ENCODE results near the gene ARTN. TPM values are rescaled to one million over a fixed set of nuclear protein-coding genes. Genes with fewer than 3 reads are reported as not detected.
A peak's percentile ranks its signal among the peaks of the same experiment; 100 is the strongest.

ARTN gene, protein sequence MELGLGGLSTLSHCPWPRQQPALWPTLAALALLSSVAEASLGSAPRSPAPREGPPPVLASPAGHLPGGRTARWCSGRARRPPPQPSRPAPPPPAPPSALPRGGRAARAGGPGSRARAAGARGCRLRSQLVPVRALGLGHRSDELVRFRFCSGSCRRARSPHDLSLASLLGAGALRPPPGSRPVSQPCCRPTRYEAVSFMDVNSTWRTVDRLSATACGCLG
- 7.4 TPM for total RNA-seq

DNA sequence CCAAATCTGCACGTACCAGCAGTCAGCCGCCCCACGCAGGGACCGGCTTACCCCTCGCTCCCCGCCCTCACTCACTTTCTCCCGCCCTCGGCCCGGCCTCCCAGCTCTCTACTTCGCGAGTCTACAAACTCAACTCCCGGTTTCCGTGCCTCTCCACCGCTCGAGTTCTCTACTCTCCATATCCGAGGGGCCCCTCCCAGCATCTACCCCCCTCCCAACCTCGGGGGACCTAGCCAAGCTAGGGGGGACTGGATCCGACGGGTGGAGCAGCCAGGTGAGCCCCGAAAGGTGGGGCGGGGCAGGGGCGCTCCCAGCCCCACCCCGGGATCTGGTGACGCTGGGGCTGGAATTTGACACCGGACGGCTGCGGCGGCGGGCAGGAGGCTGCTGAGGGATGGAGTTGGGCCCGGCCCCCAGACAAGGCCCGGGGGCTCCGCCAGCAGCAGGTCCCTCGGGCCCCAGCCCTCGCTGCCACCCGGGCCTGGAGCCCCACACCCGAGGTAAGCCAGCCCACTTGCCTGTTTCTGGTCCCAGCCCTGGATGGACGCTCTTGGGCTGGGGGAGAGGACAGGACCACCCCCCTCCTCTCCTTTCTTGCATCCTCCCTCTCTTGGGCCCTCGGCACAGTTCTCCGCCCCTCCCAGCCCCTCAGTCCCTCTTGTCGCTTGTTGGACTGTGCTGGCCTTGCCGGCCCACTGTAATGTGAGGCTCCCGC, at the start of gene ARTN:
ARTN (plus strand) TSS at position 416 of the 715 bp plus-strand sequence. CDS start 1,856 bp downstream, outside the sequence.
- peak; percentile 32 for ATAC-seq

DNA sequence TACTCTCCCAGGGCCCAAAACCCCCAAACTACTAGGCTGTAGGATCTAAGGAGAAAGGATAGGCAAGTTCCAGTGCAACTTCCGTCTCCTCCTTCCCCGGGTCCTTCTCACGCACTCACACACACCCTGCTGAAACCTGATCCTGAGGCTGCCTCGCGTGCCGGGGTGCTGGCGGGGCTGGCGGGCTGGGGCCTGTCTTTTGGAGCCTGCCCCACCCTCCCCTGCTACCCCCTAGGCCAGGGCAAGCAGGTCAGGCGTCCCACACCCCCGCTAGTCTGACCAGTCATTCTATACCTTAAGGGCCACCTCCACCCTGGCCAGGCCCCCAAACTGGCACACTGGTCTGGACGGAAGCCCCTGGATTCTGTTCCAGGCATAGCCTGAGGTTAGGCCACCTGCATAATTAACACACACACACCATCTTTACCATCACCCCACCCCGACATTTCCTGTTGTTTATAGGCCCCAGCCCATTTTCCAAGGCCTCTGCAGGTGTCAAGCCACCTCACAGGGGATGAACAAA, 48.3 kb upstream of the ARTN start:
- peak; percentile 85 for ATAC-seq

DNA sequence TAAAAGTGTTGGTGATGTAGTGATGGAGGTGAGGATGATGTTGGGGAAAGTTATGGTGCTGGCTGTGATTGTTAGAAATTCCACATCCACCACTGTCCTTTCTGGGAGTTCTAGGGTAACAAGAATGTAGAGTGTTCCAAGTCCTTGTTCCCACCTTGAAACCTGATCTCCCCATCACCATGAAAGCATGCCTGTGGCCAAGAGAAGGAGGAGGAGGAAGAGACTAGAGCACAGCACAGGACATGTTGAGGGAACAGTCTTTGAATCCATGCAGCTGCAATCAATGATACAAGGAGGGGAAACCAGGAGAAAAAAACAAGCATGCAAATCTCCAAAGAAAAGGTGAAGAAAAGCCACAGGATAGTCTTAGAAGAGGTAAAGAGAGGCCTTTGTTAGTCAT, 45.9 kb upstream of the ARTN start:
- no peak for ATAC-seq

DNA sequence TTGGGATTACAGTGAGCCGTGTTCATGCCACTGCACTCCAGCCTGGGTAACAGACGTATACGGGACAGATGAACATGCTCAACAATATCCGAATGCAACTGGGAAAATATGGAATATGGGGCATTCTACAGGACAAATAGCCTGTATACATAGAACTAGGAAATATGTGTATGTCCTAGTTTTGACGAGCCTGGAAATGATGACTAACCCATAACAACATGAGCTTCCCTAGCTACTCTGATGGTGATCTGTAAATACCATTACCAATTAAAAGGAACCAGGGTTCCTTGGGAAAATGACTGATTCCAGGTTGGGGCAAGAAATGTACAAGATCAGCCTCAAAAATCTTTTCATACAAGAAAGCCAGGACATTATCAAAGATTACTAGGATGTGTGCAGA, 42.8 kb upstream of the ARTN start:
- ATAC-seq = no peak

DNA sequence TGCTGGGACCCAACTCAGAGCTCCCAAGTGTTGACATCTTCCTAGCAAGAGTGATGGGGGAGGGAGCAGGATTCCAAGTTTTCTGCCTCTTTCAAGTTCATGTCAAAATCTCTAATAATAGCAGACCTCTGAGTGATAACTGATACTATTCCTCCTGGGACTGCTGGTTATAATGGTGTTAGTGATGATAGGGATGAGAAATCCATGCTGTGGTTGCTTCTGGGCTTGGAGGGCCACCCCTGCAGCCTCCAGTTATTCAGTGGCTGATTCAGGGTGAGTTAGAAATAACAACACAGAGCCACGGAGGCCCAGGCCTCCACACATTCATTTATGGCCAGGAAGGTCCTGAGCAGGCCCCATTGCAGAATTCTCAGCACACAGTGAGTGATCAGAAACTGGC, 40.6 kb upstream of the ARTN start:
- ATAC-seq = no peak

DNA sequence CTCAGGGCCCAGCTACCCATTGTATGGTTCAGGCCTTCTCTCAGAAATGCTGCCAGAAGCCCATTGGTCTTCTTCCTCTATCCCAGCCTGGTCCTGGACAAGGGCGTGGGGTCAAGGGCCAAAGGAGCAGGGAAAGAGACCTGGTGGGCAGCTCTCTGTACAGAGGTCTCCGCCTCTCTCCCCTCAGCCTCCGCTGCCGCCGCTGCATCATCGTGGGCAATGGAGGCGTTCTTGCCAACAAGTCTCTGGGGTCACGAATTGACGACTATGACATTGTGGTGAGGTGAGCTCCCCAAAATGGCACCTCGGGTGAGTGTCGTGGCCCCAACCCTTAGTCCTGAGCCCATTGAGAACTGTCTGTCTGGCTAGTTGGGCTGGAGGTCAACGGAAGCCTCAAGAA, 34.6 kb upstream of the ARTN start:
- ATAC-seq = no peak

DNA sequence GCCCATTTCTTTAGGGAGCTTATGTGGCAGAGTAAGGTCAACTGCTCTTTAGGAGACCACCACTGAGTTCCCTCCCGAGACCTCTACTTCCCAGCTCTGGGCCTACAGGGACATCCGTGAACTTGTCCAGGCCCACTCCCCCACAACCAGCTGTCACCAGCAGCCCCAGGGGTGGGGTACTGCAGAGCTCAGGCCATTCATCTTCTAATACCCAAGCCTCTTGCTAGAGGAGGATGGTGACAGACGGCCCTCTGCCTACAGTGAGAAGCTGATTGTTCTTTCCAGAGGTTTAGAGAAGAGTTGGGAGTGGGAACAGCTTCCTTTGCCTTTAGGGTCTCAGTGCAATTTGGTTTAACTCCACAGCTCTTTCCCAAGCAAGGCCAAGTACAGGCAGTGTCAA, 33.2 kb upstream of the ARTN start:
- no peak for ATAC-seq

DNA sequence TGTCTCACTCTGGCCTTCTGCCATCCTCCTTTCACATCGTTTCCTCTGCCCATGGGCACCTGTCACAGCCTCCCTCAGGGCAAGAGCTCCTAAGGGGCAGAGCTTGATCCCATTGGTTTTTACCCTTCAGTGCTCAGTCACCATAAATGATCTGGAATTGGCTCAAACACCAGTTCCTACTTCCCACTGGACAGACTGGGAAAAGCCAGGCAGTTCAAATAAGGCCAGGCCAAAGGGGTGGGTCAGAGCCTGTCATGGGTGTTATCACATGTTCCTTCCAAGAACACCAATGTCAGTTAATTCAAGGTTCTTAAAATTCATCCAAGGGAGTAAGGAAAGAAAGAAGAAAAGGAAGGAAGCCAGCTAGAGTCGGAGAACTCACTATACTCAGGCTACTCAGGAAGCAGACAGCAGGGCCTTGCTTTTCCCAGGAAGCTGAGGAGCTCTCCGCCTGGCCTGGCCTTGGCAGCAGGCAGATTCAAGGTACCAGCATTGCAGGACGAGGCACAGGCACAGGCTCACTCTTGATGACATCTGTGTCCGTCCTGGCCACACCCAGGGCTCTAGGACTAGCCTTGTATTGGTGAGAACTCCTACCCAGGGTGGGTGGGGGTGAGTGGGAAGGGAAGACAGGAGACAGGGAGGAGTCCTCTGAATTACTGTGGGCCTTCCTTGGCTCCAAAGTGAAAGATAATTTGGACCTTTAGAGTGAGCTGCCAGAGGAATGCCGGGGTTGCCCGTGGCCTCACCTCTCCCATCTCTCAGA, 32.2 kb upstream of the ARTN start:
- peak; percentile 34 for ATAC-seq

DNA sequence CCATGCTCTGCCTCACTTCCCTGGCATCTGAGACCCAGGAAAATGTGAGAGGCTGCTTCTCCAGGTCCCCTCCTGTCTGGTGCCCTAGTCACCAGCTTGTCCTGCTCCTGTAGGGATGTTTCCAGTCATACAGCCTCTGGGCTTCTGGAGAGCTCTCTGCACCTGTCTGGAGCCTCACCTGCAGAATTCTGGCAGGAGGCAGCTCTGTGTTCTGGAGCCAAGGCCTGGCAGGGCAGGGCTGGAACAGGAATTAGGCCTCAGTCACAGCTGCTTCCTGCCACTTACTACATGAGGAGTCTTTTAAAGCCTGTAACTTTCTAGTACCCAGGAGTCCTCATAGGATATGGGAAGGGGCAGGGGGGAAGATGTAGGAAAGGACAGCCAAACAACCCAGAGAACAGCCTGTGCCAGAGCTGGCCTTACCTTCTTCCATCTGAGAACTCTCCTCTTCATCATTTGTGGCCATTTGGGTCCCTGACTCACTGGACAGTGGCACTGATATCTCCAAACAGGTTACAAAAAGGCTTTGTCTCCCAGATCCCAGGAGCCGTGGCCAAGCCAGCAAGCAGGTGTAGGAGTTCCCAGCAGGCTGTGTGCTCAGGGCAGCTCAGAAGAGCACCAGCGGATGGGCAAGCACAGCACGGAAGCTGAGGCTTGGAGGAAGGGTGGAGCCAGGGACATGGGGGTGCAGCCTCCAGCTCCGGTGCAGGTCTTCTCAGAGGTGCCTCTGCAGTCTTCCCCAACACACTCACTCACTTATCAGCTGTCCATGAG, 31.4 kb upstream of the ARTN start:
- peak; percentile 75 for ATAC-seq

DNA sequence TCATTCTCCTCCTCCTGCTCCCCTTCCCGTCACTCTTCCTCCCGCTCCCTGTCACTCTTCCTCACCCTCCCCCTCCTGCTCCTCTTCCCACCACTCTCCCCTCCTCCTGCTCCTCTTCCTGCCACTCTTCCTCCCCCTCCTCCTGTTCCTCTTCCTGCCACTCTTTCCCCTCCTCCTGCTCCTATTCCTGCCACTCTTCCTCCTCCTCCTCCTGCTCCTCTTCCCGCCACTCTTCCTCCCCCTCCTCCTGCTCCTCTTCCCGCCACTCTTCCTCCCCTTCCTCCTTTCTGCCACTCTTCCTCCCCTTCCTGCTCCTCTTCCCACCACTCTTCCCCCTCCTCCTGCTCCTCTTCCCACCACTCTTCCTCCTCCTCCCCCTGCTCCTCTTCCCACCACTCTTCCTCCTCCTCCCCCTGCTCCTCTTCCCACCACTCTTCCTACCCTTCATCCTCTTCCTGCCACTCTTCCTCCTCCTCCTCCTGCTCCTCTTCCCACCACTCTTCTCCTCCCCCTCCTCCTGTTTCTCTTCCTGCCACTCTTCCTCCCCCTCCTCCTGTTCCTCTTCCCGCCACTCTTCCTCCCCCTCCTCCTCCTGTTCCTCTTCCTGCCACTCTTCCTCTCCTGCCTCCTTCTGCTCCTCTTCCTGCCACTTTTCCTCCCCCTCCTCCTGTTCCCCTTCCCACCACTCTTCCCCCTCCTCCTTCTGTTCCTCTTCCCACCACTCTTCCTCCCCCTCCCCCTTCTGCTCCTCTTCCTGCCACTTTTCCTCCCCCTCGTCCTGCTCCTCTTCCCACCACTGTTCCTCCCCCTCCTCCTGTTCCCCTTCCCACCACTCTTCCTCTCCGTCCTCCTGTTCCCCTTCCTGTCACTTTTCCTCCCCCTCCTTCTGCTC, 28.7 kb upstream of the ARTN start:
- ATAC-seq = no peak

DNA sequence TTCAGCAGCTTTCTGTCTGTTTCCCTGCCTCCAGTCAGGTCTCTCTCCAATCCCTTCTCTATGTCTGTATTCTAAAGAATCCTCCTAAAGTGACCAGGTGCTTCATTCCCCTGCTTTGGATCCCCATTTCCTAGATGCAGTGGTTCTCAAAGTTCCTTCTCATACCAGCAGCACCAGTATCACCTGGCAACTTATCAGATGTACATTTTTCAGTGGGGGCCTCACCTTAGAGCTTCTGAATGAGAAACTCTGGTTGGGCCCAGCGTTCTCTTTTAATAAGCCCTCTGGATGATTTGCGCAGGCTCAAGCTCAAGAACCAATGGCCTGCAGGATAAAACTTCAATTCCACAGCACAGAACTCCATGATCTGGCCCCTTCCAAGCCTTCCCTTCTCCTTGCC, 25.4 kb upstream of the ARTN start:
- ATAC-seq = no peak

DNA sequence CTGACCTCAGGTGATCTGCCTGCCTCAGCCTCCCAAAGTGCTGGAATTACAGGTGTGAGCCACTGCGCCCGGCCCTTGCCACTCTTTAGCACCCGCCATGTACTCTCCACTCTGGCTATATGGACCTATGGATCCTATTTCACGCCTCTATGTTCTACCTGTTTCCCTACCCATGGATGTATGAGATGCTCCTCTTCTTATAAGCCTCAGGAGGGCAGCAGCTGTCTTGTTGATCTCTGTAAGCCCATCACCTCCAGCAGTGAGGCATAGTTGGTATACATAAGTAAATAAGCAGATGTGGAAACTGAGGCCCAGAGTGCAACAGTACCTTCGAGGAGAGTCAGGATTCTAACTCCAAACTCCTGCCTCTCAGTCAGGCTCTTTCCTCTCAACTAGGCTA, 24.7 kb upstream of the ARTN start:
- no peak for ATAC-seq

DNA sequence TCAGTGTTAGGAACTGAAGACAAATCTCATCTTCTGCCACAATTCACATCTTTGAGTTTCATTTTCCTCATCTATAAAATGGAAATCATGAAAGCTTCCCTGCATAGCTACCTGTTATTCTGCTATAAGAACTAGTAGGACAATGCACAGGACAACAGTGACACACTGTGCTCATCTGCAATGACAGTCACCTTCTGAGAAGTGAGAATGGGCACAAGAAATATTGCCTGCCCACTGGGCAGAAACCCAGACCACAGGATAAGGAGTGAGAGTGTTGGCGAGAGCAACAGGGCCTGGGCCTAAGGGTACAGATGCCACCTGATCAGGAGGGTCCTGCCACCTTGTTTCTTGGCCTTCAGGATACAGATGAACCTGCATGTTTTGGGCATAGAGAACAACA, 23.3 kb upstream of the ARTN start:
- no peak for ATAC-seq

DNA sequence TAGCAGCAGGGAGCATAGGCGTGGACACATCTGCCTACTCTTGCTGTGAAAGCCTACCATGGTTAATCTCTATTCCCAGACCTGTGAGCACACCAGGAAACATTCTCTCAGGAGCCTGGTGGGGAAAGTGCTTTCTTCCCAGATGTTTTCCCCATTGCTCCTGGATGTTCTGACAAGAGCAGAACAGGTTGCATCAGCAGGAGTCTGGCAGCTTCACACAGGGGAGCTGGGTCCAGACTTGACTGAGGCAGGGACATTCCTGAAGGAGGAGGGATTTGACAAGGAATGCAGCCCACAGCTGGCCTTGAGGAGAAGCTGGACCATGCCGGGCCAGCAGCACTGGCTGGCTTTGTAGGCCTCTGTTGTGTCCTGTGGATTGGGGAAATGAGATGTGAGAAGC, 21.0 kb upstream of the ARTN start:
- ATAC-seq = peak; percentile 56

DNA sequence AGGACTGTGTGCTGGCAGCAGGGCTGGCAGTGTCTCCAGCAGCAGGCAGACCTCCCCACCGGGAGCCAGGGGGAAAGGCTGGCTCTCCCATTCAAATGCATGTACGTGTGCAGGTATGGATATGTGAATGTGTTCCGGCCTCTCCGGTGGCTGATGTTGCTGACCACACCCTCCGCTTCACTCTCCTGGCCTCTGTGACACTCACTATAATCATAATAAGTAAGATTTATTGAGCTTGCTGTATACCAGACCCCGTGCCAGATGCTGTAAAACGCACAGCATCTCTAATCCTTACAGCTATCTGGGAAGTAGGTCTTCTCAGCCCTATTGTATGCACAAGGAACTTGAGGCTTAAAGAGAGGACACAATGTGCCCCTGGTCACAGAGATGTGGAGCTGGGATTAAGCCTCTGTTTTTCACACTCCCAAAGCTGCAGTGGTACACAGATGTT, 20.5 kb upstream of the ARTN start:
- peak; percentile 42 for ATAC-seq

DNA sequence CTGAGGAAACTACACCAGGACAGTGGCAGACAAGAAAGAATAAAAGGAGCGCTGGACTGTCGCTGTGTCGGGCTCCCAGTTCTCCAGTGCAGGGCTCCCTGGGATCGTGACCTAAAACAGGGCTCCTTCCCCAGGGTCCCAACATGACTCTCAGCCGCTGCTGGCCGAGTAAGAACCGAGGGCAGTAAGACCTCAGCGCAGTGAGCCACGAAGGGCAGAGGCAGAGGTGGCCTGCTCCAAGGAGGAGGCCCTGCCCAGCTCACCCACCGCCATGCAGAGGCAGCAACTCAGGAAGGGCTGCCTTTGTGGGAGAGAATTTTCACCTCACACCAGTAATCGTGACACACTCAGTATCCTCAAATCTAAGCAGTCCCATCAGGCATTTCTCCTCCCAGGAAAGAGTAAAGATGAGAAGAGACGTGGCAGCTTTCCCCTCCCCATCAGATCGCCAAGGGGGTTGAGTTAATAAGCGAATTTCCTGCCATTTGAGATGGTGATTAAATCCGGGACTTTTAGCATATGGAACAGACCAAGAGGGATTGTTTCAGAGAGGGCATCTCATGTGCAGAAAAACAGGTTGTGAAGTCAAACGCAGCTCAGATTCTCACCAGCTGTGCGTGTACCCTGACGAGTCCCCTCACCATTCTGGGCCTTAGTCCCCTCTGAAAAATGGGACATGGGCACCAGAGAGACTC, 19.8 kb upstream of the ARTN start:
- ATAC-seq = no peak

DNA sequence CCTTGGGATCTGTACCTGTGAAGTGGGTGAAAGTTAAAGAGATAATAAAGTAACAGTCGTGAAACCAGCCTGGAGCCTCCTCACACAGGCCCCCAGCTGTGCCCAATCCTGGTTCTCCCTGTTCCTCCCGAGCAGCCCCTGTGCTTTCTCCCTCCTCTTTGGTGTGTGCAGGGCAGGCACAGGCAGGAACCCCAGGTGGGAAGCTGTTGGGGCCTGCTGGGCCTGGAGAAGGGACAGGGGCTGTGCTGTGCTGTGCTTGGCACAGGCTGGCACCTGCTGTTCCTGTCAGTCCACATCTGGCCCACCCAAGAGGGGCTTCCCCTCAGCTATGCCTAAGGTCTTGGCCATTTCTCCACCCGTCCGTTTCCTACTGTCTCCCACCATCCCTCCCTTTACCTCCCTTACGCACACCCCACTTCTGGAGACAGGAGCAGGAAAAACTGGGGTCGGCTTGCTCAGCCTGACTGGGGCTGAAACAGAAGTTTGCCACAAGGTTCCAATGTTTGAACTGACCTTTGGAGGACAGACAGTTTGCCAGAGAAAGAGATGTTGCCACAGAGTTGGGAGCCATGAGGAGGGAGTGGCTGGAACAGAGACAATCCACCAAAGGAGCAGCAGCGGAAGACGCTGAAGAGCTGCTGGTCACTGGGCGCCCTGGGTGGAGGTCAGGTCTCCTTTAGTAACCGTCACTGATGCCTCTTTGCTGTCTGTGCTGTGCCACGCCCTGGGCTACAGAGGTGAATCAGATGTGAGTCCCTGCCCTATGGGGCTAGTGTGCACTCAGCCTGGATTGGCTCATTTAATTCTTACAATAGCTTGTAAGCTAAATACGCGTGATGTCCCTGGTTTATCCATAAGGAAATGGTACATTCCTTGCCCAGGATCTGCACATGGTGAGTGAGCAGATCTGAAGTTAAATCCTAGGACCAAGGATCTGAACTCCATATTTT, 18.8 kb upstream of the ARTN start:
- peak; percentile 89 for ATAC-seq

DNA sequence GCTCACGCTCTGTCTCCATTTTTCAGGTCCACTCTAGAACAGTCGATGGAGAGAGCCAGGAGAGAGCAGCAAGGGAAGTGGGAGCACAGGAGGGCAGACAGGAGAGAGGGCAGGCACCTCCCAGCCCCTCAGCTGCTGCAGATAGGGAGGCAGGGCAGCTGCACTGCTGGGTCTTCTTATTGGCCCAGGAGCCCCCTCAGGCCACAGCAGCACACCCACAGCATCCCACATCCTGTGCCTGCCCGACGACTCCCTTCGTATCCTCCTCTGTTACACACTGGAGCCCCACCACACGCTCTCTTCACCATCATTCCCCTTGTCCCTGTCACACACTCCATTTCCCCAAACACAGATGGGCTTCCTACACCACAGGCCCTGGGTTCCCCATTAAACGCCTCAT, 13.7 kb upstream of the ARTN start:
- ATAC-seq = no peak

DNA sequence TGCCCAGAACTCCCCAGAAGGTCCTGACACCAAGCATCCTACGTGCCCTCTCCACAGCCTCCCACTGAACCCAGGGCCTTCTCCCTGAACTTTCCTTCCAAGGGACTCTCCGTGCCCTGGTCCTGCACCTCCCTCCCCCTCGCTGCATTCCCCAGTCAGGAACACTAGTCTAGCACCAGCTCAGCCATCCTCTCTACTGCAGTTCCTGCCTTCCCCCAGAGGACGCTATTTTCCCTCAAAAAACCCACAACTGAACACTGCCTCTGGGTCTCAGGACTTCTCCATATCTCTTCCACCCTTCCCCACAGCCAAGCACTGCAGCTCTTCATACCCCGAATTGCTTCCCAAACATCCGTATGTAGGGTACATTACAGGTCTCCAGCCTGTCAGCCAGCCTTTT, 12.6 kb upstream of the ARTN start:
- no peak for ATAC-seq

DNA sequence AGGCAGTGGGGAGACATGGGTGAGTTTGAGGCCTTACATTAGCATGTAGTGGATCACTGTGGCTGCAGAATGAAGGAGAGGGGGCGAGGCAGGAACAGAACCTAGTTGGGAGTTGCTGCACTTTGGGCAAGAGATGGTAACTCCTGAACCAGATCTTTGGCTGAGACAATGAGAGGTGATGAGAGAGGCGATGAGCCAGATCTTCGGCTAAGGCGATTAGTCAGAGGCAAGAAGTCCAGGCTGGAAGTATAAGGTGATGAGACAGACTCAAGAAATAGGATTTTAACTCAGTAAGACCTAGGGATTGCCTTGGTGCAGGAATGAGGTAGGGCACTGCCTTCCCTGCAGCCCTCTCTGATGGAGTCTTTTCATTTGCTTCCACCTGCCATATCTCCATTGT, 9.1 kb upstream of the ARTN start:
- ATAC-seq = peak; percentile 39

All from esophagus mucosa (tissue), 1 donor.